Esophagus squamous epithelium (tissue), 4 donors: ENCODE results near the gene ADAMTS12.

Source experiments
- POLR2A ChIP-seq, 4 donors: fragments of 450-650 bp; IDR thresholded peaks; one replicate each; pipeline ENCODE4 v1.6.1; 2017; ENCODE audit warnings: antibody characterized with exemption in 4 of 4, mild to moderate bottlenecking in 4 of 4, moderate library complexity in 3 of 4
- TF ChIP-seq, protein P1 (sequence below), 6 experiments: fragments of 450-650 bp in 4 of 6; fragments of 200-600 bp in 2 of 6; sonication (generic) in 2 of 6; IDR thresholded peaks; one replicate each; pipeline ENCODE4 v1.5.1; 2016 to 2019; ENCODE audit warnings: antibody characterized with exemption in 6 of 6, mild to moderate bottlenecking in 4 of 6, moderate library complexity in 4 of 6

DNA sequence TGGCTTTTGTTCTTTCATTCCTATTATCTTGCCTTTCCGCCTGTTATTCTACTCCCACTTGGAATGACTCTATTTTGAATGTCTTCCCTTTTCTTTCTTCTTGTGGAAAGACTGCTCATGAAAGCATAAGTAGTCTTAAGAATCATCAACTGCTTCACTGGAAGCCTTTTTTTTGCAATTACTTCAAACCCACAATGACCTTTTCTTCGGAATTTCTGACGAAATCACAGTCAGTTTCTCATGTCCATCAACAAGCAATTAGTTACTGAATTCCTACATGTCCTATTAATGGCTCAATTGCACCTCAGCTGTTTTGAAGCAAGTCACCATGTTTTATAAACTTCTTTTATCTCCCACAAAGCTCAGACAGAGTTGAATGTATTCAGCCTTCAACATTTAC lies 254.8 kb downstream of the ADAMTS12 start:
- TF ChIP-seq, protein P1, sequence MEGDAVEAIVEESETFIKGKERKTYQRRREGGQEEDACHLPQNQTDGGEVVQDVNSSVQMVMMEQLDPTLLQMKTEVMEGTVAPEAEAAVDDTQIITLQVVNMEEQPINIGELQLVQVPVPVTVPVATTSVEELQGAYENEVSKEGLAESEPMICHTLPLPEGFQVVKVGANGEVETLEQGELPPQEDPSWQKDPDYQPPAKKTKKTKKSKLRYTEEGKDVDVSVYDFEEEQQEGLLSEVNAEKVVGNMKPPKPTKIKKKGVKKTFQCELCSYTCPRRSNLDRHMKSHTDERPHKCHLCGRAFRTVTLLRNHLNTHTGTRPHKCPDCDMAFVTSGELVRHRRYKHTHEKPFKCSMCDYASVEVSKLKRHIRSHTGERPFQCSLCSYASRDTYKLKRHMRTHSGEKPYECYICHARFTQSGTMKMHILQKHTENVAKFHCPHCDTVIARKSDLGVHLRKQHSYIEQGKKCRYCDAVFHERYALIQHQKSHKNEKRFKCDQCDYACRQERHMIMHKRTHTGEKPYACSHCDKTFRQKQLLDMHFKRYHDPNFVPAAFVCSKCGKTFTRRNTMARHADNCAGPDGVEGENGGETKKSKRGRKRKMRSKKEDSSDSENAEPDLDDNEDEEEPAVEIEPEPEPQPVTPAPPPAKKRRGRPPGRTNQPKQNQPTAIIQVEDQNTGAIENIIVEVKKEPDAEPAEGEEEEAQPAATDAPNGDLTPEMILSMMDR (IDR thresholded peaks at IDR 0.05): no peak
- no peak for TF ChIP-seq POLR2A (IDR thresholded peaks at IDR 0.05)
